HepG2 (cell line): Measurements from ENCODE around the gene P4HA3. TPM values are rescaled to one million over a fixed set of nuclear protein-coding genes. Genes with fewer than 3 reads are reported as not detected.

ENCODE experiments used
- ATAC-seq: fragments of 200-7000 bp; cut with Tn5 transposase; 3 replicates; pipeline ENCODE4 v1.9.1; 2020; ENCODE audit warnings: mild to moderate bottlenecking, moderate library complexity
- BruUV-seq: library from RNA; stranded (reverse); fragments of 400-500 nt; replicated peaks from 2 replicates; lab custom pipeline; 2021; lab: Mats Ljungman, UMichigan
- CTCF ChIA-PET: fragments of 300-600 bp; formaldehyde crosslinking; extraction: SDS; loops from one replicate; lab custom pipeline; 2021; ENCODE audit warnings: low total read pairs, inconsistent platforms, low intra/inter-chr PET ratio; lab: Yijun Ruan, JAX
- POLR2A ChIA-PET: fragments of 350-600 bp; sonication (Branson Sonifier 250); formaldehyde crosslinking; loops from one replicate; lab custom pipeline; 2020; ENCODE audit warnings: antibody characterized with exemption, inconsistent platforms; lab: Yijun Ruan, JAX
- DNase-seq: peaks from one replicate; pipeline ENCODE4 v3.0.0-alpha.2; 2015; ENCODE audit warnings: low spot score
- FAIRE-seq: peaks from 3 replicates; lab custom pipeline; 2011; peaks lifted over from hg19 to GRCh38; lab: Jason Lieb, UNC
- H2AFZ ChIP-seq: one replicate; pipeline ENCODE4 v1.6.1; 2011; ENCODE audit warnings: low read length, inconsistent platforms
- H3K27ac ChIP-seq: fragments of 300-600 bp; 3 replicates; pipeline ENCODE4 v1.8.0; 2011; ENCODE audit warnings: mixed run types, mild to moderate bottlenecking, mixed read lengths, low read length, inconsistent platforms; ENCODE audit not compliant: insufficient read depth; ENCODE audit errors: extremely low read length
- H3K27me3 ChIP-seq, 2 experiments: fragments of 200-600 bp in 1 of 2; 2 replicates in 1 of 2; 3 replicates in 1 of 2; pipeline versions ENCODE4 v1.6.0 to v1.8.0; 2011; ENCODE audit warnings: low read length in 2 of 2, mild to moderate bottlenecking in 2 of 2, moderate library complexity in 2 of 2, inconsistent platforms in 1 of 2; ENCODE audit not compliant: insufficient read depth in 2 of 2, control insufficient read depth in 1 of 2
- H3K36me3 ChIP-seq, 2 experiments: fragments of 200-600 bp in 1 of 2; replicated peaks in 1 of 2; 2 replicates in 1 of 2; 3 replicates in 1 of 2; pipeline versions ENCODE4 v1.5.1 to v1.8.0; 2011; ENCODE audit warnings: low read length in 2 of 2, inconsistent platforms in 1 of 2; ENCODE audit not compliant: insufficient read depth in 2 of 2, control insufficient read depth in 1 of 2
- H3K4me1 ChIP-seq: 2 replicates; pipeline ENCODE4 v1.5.1; 2012; ENCODE audit warnings: low read length, inconsistent platforms; ENCODE audit not compliant: insufficient read depth
- H3K4me2 ChIP-seq: 2 replicates; pipeline ENCODE4 v1.6.0; 2011; ENCODE audit warnings: low read depth, low read length, inconsistent platforms
- H3K4me3 ChIP-seq, 3 experiments: fragments of 200-600 bp in 1 of 3; sonication (generic), shearing (Covaris generic) in 1 of 3; replicated peaks in 1 of 3; 2 replicates each; pipeline ENCODE4 v1.5.1; 2011 to 2016; ENCODE audit warnings: low read length in 3 of 3, inconsistent platforms in 2 of 3, low read depth in 2 of 3, mild to moderate bottlenecking in 2 of 3, control low read depth in 1 of 3, mixed read lengths in 1 of 3; ENCODE audit not compliant: insufficient read depth in 1 of 3
- H3K79me2 ChIP-seq: one replicate; pipeline ENCODE4 v1.6.1; 2011; ENCODE audit warnings: low read length, inconsistent platforms; ENCODE audit not compliant: insufficient read depth
- H3K9ac ChIP-seq: 2 replicates; pipeline ENCODE4 v1.6.0; 2011; ENCODE audit warnings: mild to moderate bottlenecking, low read depth, low read length, inconsistent platforms; ENCODE audit not compliant: insufficient read depth
- H3K9me3 ChIP-seq: 2 replicates; pipeline ENCODE4 v1.5.1; 2012; ENCODE audit warnings: mild to moderate bottlenecking, low read length
- H4K20me1 ChIP-seq: 2 replicates; pipeline ENCODE4 v1.6.0; 2011; ENCODE audit warnings: inconsistent platforms, mild to moderate bottlenecking, low read length, moderate library complexity; ENCODE audit not compliant: insufficient read depth
- CBFB ChIP-seq: sonication (generic); formaldehyde crosslinking; IDR thresholded peaks from 2 replicates; pipeline ENCODE4 v1.4.0; 2020; ENCODE audit warnings: missing genetic modification reagents
- E2F2 ChIP-seq: sonication (generic); formaldehyde crosslinking; IDR thresholded peaks from 2 replicates; pipeline ENCODE4 v1.4.0; 2020; ENCODE audit warnings: missing genetic modification reagents, borderline replicate concordance
- MXI1 ChIP-seq: IDR thresholded peaks from 3 replicates; pipeline ENCODE4 v1.6.1; 2012; ENCODE audit warnings: low read depth, low read length, inconsistent platforms, borderline replicate concordance
- NCOA5 ChIP-seq: sonication (generic); formaldehyde crosslinking; IDR thresholded peaks from 2 replicates; pipeline ENCODE4 v1.4.0; 2020; ENCODE audit warnings: missing genetic modification reagents
- POLR2G ChIP-seq: fragments of 200-400 bp; formaldehyde crosslinking; IDR thresholded peaks from 2 replicates; pipeline ENCODE4 v1.6.1; 2018; ENCODE audit warnings: mild to moderate bottlenecking, low read depth, low read length, moderate library complexity
- SP1 ChIP-seq, 2 experiments: fragments of 450-650 bp in 1 of 2; sonication (generic) in 1 of 2; formaldehyde crosslinking in 1 of 2; IDR thresholded peaks; 2 replicates each; pipeline versions ENCODE4 v1.4.0 to v1.6.1; 2016 to 2020; ENCODE audit warnings: missing genetic modification reagents in 1 of 2
- U2AF1 ChIP-seq: fragments of 200-400 bp; formaldehyde crosslinking; optimal IDR thresholded peaks from 2 replicates; pipeline ENCODE3; 2017; ENCODE audit warnings: mild to moderate bottlenecking, low read depth, low read length
- ZBTB46 ChIP-seq: sonication (generic); formaldehyde crosslinking; IDR thresholded peaks from 2 replicates; pipeline ENCODE4 v1.4.0; 2020; ENCODE audit warnings: mild to moderate bottlenecking, missing genetic modification reagents, borderline replicate concordance
- ZMAT3 ChIP-seq: sonication (generic); formaldehyde crosslinking; conservative IDR thresholded peaks from 2 replicates; pipeline ENCODE4 v1.7.0; 2021; ENCODE audit warnings: missing genetic modification reagents
- ZNF24 ChIP-seq: fragments of 450-650 bp; IDR thresholded peaks from 2 replicates; pipeline ENCODE4 v1.6.1; 2017; ENCODE audit warnings: antibody characterized with exemption, mild to moderate bottlenecking
- ZNF350 ChIP-seq: sonication (generic); formaldehyde crosslinking; IDR thresholded peaks from 2 replicates; pipeline ENCODE4 v1.4.0; 2020; ENCODE audit warnings: mild to moderate bottlenecking, low read depth, missing genetic modification reagents, borderline replicate concordance
- ZNF432 ChIP-seq: sonication (generic); formaldehyde crosslinking; IDR thresholded peaks from 2 replicates; pipeline ENCODE4 v1.5.0; 2020; ENCODE audit warnings: missing genetic modification reagents, mild to moderate bottlenecking, borderline replicate concordance
- ZNF543 ChIP-seq: sonication (generic); formaldehyde crosslinking; IDR thresholded peaks from 2 replicates; pipeline ENCODE4 v1.4.0; 2020; ENCODE audit warnings: mild to moderate bottlenecking, missing genetic modification reagents
- ZNF878 ChIP-seq: sonication (generic); formaldehyde crosslinking; IDR thresholded peaks from 2 replicates; pipeline ENCODE4 v1.8.1; 2023; ENCODE audit warnings: mild to moderate bottlenecking, missing genetic modification reagents, moderate library complexity
- WGBS: methylation state at CpG from one replicate; pipeline ENCODE4 v1.1.6; 2017; ENCODE audit warnings: low lambda C conversion rate; 5-methylcytosine and 5-hydroxymethylcytosine counted together
- in situ Hi-C: cut with HindIII; loops from 2 replicates; pipeline ENCODE4 v1.10.0; 2017; ENCODE audit warnings: low pct_unique_long_range_greater_than_20kb; ENCODE audit not compliant: extremely low pct_ligation_motif_present
- intact Hi-C: fragments of 100-400 bp; cut with micrococcal nuclease; formaldehyde crosslinking; loops from one replicate; pipeline ENCODE4 v1.10.0; 2022; ENCODE audit not compliant: unreplicated experiment
- polyA plus RNA-seq, 8 experiments: library from polyadenylated mRNA; depleted of rRNA in 3 of 8; stranded (reverse) in 7 of 8; unstranded in 1 of 8; fragments of >200 nt; fragmentation: Illumina TruSeq in 4 of 8; extraction: Trizol in 4 of 8; gene quantifications; 2 replicates each; pipeline versions ENCODE4 v1.2.1 to v1.2.3, GENCODE V29; 2011 to 2016; ENCODE audit warnings: low read depth in 4 of 8, missing spikeins in 1 of 8, mixed read lengths in 1 of 8; ENCODE audit not compliant: insufficient read depth in 1 of 8
- small RNA-seq, 3 experiments: library from RNA; depleted of rRNA; stranded (forward); fragments of <200 nt; gene quantifications; one replicate each; pipeline ENCODE3, GENCODE V24; 2012; ENCODE audit warnings: low read depth in 2 of 3, low replicate concordance in 1 of 3; ENCODE audit not compliant: insufficient read length in 3 of 3, insufficient read depth in 2 of 3
- total RNA-seq, 5 experiments: library from RNA; depleted of rRNA; stranded (reverse); fragments of >200 nt; fragmentation: Illumina TruSeq; extraction: Trizol; gene quantifications; 2 replicates each; pipeline ENCODE4 v1.2.3, GENCODE V29; 2016; ENCODE audit warnings: low read depth in 1 of 5

The P4HA3 gene
- total and polyA plus RNA-seq, 2 of the 13 experiments (the other 11 are each of a cell fraction or from before 2014, with no cell fraction given) = not detected

- BruUV-seq = no TSS peak
- H2AFZ ChIP-seq = no peak overlapping the region
- no peak for TF ChIP-seq ZMAT3 (CRISPR knock-in tag)
- no peak for TF ChIP-seq ZBTB46
- no peak for TF ChIP-seq ZNF350 (CRISPR knock-in tag)
- TF ChIP-seq U2AF1 = no peak
- TF ChIP-seq ZNF432 (CRISPR knock-in tag) = no peak
- no peak for TF ChIP-seq E2F2 (CRISPR knock-in tag)
- no peak for TF ChIP-seq ZNF878 (CRISPR knock-in tag)
- no peak for TF ChIP-seq NCOA5
- TF ChIP-seq ZNF543 (CRISPR knock-in tag) = no peak
- no peak for TF ChIP-seq MXI1
- no peak for TF ChIP-seq POLR2G
- no peak for TF ChIP-seq SP1 (IDR thresholded peaks at IDR 0.05)
- TF ChIP-seq SP1 (CRISPR knock-in tag; IDR thresholded peaks at IDR 0.05) = no peak
- no peak for TF ChIP-seq ZNF24
- TF ChIP-seq CBFB = no peak
- FAIRE-seq = no peak
- H4K20me1 ChIP-seq = no peaks in the 10 kb centered on the region
- in situ Hi-C loops = no loop called here
- no peaks in the 10 kb centered on the region for H3K9me3 ChIP-seq
- H3K4me2 ChIP-seq = no peak overlapping the region
- H3K9ac ChIP-seq = no peak overlapping the region
- 96% methylated on average over 1 of the region's 1 CpG for WGBS
- DNase-seq = no peak
- ChIA-PET POLR2A (no interaction called here), CTCF (no interaction called here)
- H3K27ac ChIP-seq = no peak overlapping the region
- H3K79me2 ChIP-seq = no peaks in the 10 kb centered on the region
- ATAC-seq = no peak
- no peaks in the 10 kb centered on the region for H3K4me1 ChIP-seq
- intact Hi-C loops = no loop called here
- H3K27me3 ChIP-seq = no peaks in the 10 kb centered on the region
- H3K36me3 ChIP-seq = peaks cover 1 to 10% of the 10 kb centered on the region in 2 experiments; a peak in 3 of 5 replicates
- H3K4me3 ChIP-seq = no peak overlapping the region
Observed at GRCh38 chr11:74220376-74220775, 91.1 kb downstream of the P4HA3 start.

Small RNA genes lying within 50 kb of the gene (small RNA-seq; reads per million reads assigned to genes)
- 0 reads per million in 3 experiments for gene RF00409

Other genes with a start within 250 kb of the P4HA3 start
- gene C2CD3, start 140.6 kb downstream of the P4HA3 start, total RNA-seq (2016; rRNA removed; fragmentation: Illumina TruSeq; extraction: Trizol) = 6.4 and 8.0 TPM in 2 replicates
- 5.5 and 6.2 TPM in 2 replicates for gene C2CD3, start 140.6 kb downstream of the P4HA3 start, polyA plus RNA-seq (2011; rRNA removed)
- 31.3 TPM in 2 replicates for gene PPME1, start 140.4 kb downstream of the P4HA3 start, total RNA-seq (2016; rRNA removed; fragmentation: Illumina TruSeq; extraction: Trizol)
- 44.2 and 56.0 TPM in 2 replicates for gene PPME1, start 140.4 kb downstream of the P4HA3 start, polyA plus RNA-seq (2011; rRNA removed)
- 1.2 and 2.1 TPM in 2 replicates for gene PGM2L1, start 86.8 kb upstream of the P4HA3 start, total RNA-seq (2016; rRNA removed; fragmentation: Illumina TruSeq; extraction: Trizol)
- 0.57 and 0.63 TPM in 2 replicates for gene PGM2L1, start 86.8 kb upstream of the P4HA3 start, polyA plus RNA-seq (2011; rRNA removed)
- 0.33 and 0.41 TPM in 2 replicates for gene KCNE3, start 155.9 kb upstream of the P4HA3 start, total RNA-seq (2016; rRNA removed; fragmentation: Illumina TruSeq; extraction: Trizol)
- gene KCNE3, start 155.9 kb upstream of the P4HA3 start, polyA plus RNA-seq (2011; rRNA removed) = 2.2 and 2.3 TPM in 2 replicates
- 3.0 and 5.6 TPM in 2 replicates for gene LIPT2, start 182.1 kb upstream of the P4HA3 start, total RNA-seq (2016; rRNA removed; fragmentation: Illumina TruSeq; extraction: Trizol)
- gene LIPT2, start 182.1 kb upstream of the P4HA3 start, polyA plus RNA-seq (2011; rRNA removed) = 4.8 and 5.6 TPM in 2 replicates